K562 (cell line): ENCODE measurements around the gene EHBP1L1. TPM values are rescaled to one million over a fixed set of nuclear protein-coding genes. Genes with fewer than 3 reads are reported as not detected.

ENCODE experiments used
- ATAC-seq: fragments of 200-7000 bp; cut with Tn5 transposase; 3 replicates; pipeline ENCODE4 v1.9.1; 2020; ENCODE audit warnings: moderate library complexity
- BruUV-seq: library from RNA; stranded (reverse); fragments of 400-500 nt; replicated peaks from 2 replicates; lab custom pipeline; 2021; lab: Mats Ljungman, UMichigan
- CTCF ChIA-PET: fragments of 300-600 bp; formaldehyde crosslinking; extraction: SDS; loops from one replicate; lab custom pipeline; 2021; ENCODE audit warnings: low intra/inter-chr PET ratio; lab: Yijun Ruan, JAX
- POLR2A ChIA-PET: fragments of 300-600, 350-650 bp; sonication (Branson Sonifier 250); formaldehyde crosslinking; extraction: SDS; loops from one replicate; lab custom pipeline; 2021; ENCODE audit warnings: antibody characterized with exemption, inconsistent platforms; lab: Yijun Ruan, JAX
- DNase-seq, 4 experiments: peaks; one replicate each; pipeline versions ENCODE4 v3.0.0 to v3.0.0-alpha.2; 2011 to 2018; ENCODE audit warnings: low spot score in 3 of 4, mixed read lengths in 3 of 4; ENCODE audit errors: extremely low read depth in 1 of 4
- FAIRE-seq: peaks from 2 replicates; lab custom pipeline; 2011; peaks lifted over from hg19 to GRCh38; lab: Jason Lieb, UNC
- H2AFZ ChIP-seq: 2 replicates; pipeline ENCODE4 v1.6.0; 2011; ENCODE audit warnings: low read depth, low read length, control low read depth, inconsistent platforms
- H3K27ac ChIP-seq: fragments of 200-600 bp; 3 replicates; pipeline ENCODE4 v1.8.0; 2011; ENCODE audit warnings: low read depth, mild to moderate bottlenecking, control low read depth, inconsistent platforms, low read length, moderate library complexity, mixed read lengths; ENCODE audit errors: extremely low read depth
- H3K27me3 ChIP-seq, 2 experiments: fragments of 300-600 bp in 1 of 2; 2 replicates in 1 of 2; 3 replicates in 1 of 2; pipeline versions ENCODE4 v1.6.0 to v1.8.0; 2011; ENCODE audit warnings: inconsistent platforms in 2 of 2, low read length in 2 of 2, mild to moderate bottlenecking in 1 of 2, mixed read lengths in 1 of 2, moderate library complexity in 1 of 2; ENCODE audit not compliant: control insufficient read depth in 2 of 2, insufficient read depth in 2 of 2
- H3K36me3 ChIP-seq: fragments of 300-600 bp; 3 replicates; pipeline ENCODE4 v1.8.0; 2011; ENCODE audit warnings: mild to moderate bottlenecking, low read length, inconsistent platforms; ENCODE audit not compliant: control insufficient read depth, insufficient read depth
- H3K4me1 ChIP-seq, 2 experiments: fragments of 200-600 bp in 1 of 2; replicated peaks in 1 of 2; 2 replicates in 1 of 2; 3 replicates in 1 of 2; pipeline versions ENCODE4 v1.5.1 to v1.8.0; 2011; ENCODE audit warnings: inconsistent platforms in 2 of 2, low read length in 2 of 2, mild to moderate bottlenecking in 1 of 2, mixed read lengths in 1 of 2, moderate library complexity in 1 of 2; ENCODE audit not compliant: control insufficient read depth in 2 of 2, insufficient read depth in 2 of 2
- H3K4me2 ChIP-seq: 2 replicates; pipeline ENCODE4 v1.6.1; 2011; ENCODE audit warnings: low read length, control low read depth, inconsistent platforms, mixed read lengths; ENCODE audit not compliant: insufficient read depth
- H3K4me3 ChIP-seq: fragments of 200-600 bp; sonication (generic), shearing (Covaris generic); 2 replicates; pipeline ENCODE4 v1.5.1; 2016; ENCODE audit warnings: control low read depth, inconsistent platforms
- H3K79me2 ChIP-seq: fragments of 200-600 bp; 3 replicates; pipeline ENCODE4 v1.8.0; 2011; ENCODE audit warnings: low read length, inconsistent platforms; ENCODE audit not compliant: control insufficient read depth, insufficient read depth
- H3K9ac ChIP-seq, 2 experiments: 2 replicates each; pipeline versions ENCODE4 v1.6.0 to v1.6.1; 2011; ENCODE audit warnings: low read depth in 2 of 2, low read length in 2 of 2, control low read depth in 1 of 2, inconsistent platforms in 1 of 2, mild to moderate bottlenecking in 1 of 2, mixed read lengths in 1 of 2; ENCODE audit not compliant: insufficient read depth in 1 of 2
- H3K9me1 ChIP-seq: one replicate; pipeline ENCODE4 v1.6.0; 2011; ENCODE audit warnings: inconsistent platforms, mild to moderate bottlenecking, low read length, moderate library complexity; ENCODE audit not compliant: control insufficient read depth, insufficient read depth
- H3K9me3 ChIP-seq: replicated peaks from 2 replicates; pipeline ENCODE4 v1.5.1; 2011; ENCODE audit warnings: low read depth, low read length, inconsistent platforms; ENCODE audit not compliant: control insufficient read depth, insufficient read depth
- H4K20me1 ChIP-seq: replicated peaks from 2 replicates; pipeline ENCODE4 v1.6.1; 2011; ENCODE audit warnings: low read length, inconsistent platforms, mixed read lengths; ENCODE audit not compliant: control insufficient read depth, insufficient read depth
- CTCFL ChIP-seq: IDR thresholded peaks from 2 replicates; pipeline ENCODE4 v1.6.1; 2011; ENCODE audit warnings: borderline replicate concordance, low read depth, mild to moderate bottlenecking, moderate library complexity, low read length; ENCODE audit not compliant: insufficient read depth, poor library complexity, severe bottlenecking
- E2F4 ChIP-seq: sonication (generic); formaldehyde crosslinking; IDR thresholded peaks from 2 replicates; pipeline ENCODE4 v1.8.0; 2022; ENCODE audit warnings: mild to moderate bottlenecking, low read depth, missing genetic modification reagents
- MAX ChIP-seq: sonication (generic); formaldehyde crosslinking; IDR thresholded peaks from 2 replicates; pipeline ENCODE4 v1.9.0; 2022; ENCODE audit warnings: mild to moderate bottlenecking, missing genetic modification reagents
- POLR2A ChIP-seq: fragments of 450-650 bp; conservative IDR thresholded peaks from 2 replicates; pipeline ENCODE4 v1.6.1; 2016
- POLR2AphosphoS2 ChIP-seq: IDR thresholded peaks from 2 replicates; pipeline ENCODE4 v1.6.1; 2012; ENCODE audit warnings: low read length, improper control_type of control experiment
- PRMT5 ChIP-seq: sonication (generic); formaldehyde crosslinking; IDR thresholded peaks from 2 replicates; pipeline ENCODE4 v1.5.0; 2020; ENCODE audit warnings: missing genetic modification reagents
- RAD21 ChIP-seq, 2 experiments: fragments of 250-450 bp in 1 of 2; fragments of 450-650 bp in 1 of 2; sonication (Bioruptor Pico) in 1 of 2; formaldehyde crosslinking in 1 of 2; IDR thresholded peaks in 1 of 2; conservative IDR thresholded peaks in 1 of 2; 2 replicates each; pipeline versions ENCODE4 v1.4.0 to v1.8.0; 2020 to 2022; ENCODE audit warnings: mild to moderate bottlenecking in 2 of 2, moderate library complexity in 1 of 2
- RBM15 ChIP-seq: fragments of 200-400 bp; formaldehyde crosslinking; IDR thresholded peaks from 2 replicates; pipeline ENCODE4 v1.6.1; 2018; ENCODE audit warnings: mild to moderate bottlenecking, low read length, moderate library complexity; ENCODE audit not compliant: insufficient read depth
- SPI1 ChIP-seq: IDR thresholded peaks from 2 replicates; pipeline ENCODE4 v1.6.1; 2011; ENCODE audit warnings: low read depth, low read length, control low read depth, borderline replicate concordance
- WGBS: fragments of 100-300 bp; shearing (Covaris generic); methylation state at CpG from one replicate; pipeline ENCODE4 v1.1.6; 2016; ENCODE audit warnings: low coverage, mixed read lengths; ENCODE audit not compliant: insufficient coverage; ENCODE audit errors: missing lambda C conversion rate; 5-methylcytosine and 5-hydroxymethylcytosine counted together
- in situ Hi-C: fragments of 300-500 bp; cut with MboI; formaldehyde crosslinking; loops from 4 replicates; pipeline ENCODE4 v1.15.0; 2018; ENCODE audit warnings: inconsistent platforms, mixed read lengths
- intact Hi-C: fragments of 100-400 bp; cut with micrococcal nuclease; formaldehyde crosslinking; loops from 2 replicates; pipeline ENCODE4 v1.14.2; 2022
- polyA plus RNA-seq, 8 experiments: library from polyadenylated mRNA; depleted of rRNA in 4 of 8; stranded (reverse) in 5 of 8; unstranded in 3 of 8; fragments of >200 nt; fragmentation: Nextera tagmentation in 2 of 8; fragmentation: Illumina TruSeq in 1 of 8; extraction: Ambion mirVana in 2 of 8; extraction: Trizol in 1 of 8; gene quantifications; 2 replicates each; pipeline versions ENCODE4 v1.2.1 to v1.2.3, GENCODE V29; 2011 to 2014; ENCODE audit warnings: inconsistent platforms in 1 of 8, missing spikeins in 1 of 8
- total RNA-seq, 7 experiments: library from RNA; depleted of rRNA in 6 of 7; stranded (reverse); fragments of >200 nt in 6 of 7; fragmentation: Illumina TruSeq in 2 of 7; extraction: Trizol in 2 of 7; gene quantifications; 2 replicates each; pipeline versions ENCODE4 v1.2.1 to v1.2.3, GENCODE V29; 2011 to 2021; ENCODE audit warnings: low replicate concordance in 1 of 7

The EHBP1L1 gene
- total and polyA plus RNA-seq, 9 of the 15 experiments (the other 6 are each of a cell fraction or from before 2014, with no cell fraction given): 0.03 to 87.1 (median 26.3) TPM

- ATAC-seq (peak; percentile 80), DNase-seq (peak; percentile 46 to 67 (median 56)), FAIRE-seq (peak; percentile 91)
- no peak overlapping the region for H3K9ac ChIP-seq
- CTCF ChIA-PET: interaction anchor here (0.5 kb wide), 1 partner anchor 226 kb away, joined by 3 read pairs; no protein-coding TSS in a partner anchor
- H3K36me3 ChIP-seq: peaks cover 47% of the 10 kb centered on the region; the same call in 2 of the 3 replicates
- H3K27ac ChIP-seq: no peak overlapping the region
- no peak overlapping the region for H3K4me3 ChIP-seq
- POLR2A ChIA-PET: interaction anchor here (0.6 to 3.4 kb wide), 17 partner anchors 9 to 211 kb away, joined by 3 to 17 read pairs (median 5); partner anchors contain the start of genes EHBP1L1, MALAT1, PCNX3 and SLC25A45
- H3K4me2 ChIP-seq: no peak overlapping the region
- peaks cover 8 to 59% of the 10 kb centered on the region in 2 experiments; a peak in 4 of 5 replicates for H3K4me1 ChIP-seq
- no peaks in the 10 kb centered on the region for H3K9me1 ChIP-seq
- H3K27me3 ChIP-seq: no peaks in the 10 kb centered on the region
- H3K9me3 ChIP-seq: no peaks in the 10 kb centered on the region
- intact Hi-C loops (no loop called here), in situ Hi-C loops (no loop called here)
- H3K79me2 ChIP-seq: no peaks in the 10 kb centered on the region
- WGBS: 77% methylated on average over 19 of the region's 26 CpGs
- no TSS peak for BruUV-seq
- no peaks in the 10 kb centered on the region for H4K20me1 ChIP-seq
- no peak overlapping the region for H2AFZ ChIP-seq
- no peak for TF ChIP-seq RBM15
- no peak for TF ChIP-seq PRMT5 (CRISPR knock-in tag)
- TF ChIP-seq MAX: 0 out of 2 replicates have a peak, but pooled peaks have one; percentile 20
- no peak for TF ChIP-seq E2F4 (CRISPR knock-in tag)
- TF ChIP-seq POLR2AphosphoS2: peak; percentile 60; the same call in 1 of the 2 replicates
- TF ChIP-seq POLR2A: 0 out of 2 replicates have a peak, but pooled peaks have one; percentile 32
- TF ChIP-seq RAD21 (CRISPR knock-in tag; conservative IDR thresholded peaks at IDR 0.05 in 1 of 2, IDR thresholded peaks at IDR 0.05 in 1 of 2): peak; percentile 29 to 54; a peak in 3 of 4 replicates
- peak; percentile 81 for TF ChIP-seq CTCFL
- no peak for TF ChIP-seq SPI1
Measured at GRCh38 chr11:65593518-65594414, 17.9 kb downstream of the EHBP1L1 start.
